KOPT-K1 (cell line): ENCODE measurements around the gene UACA.

Source experiments
- H3K27ac ChIP-seq: fragments of 200-600 bp; sonication (generic); 2 replicates; pipeline ENCODE4 v1.5.1; 2016; ENCODE audit warnings: antibody characterized with exemption, mild to moderate bottlenecking, low read depth, low read length; ENCODE audit not compliant: poor library complexity, severe bottlenecking
- H3K36me3 ChIP-seq: fragments of 200-600 bp; sonication (generic); 2 replicates; pipeline ENCODE4 v1.5.1; 2017; ENCODE audit warnings: antibody characterized with exemption, mild to moderate bottlenecking, low read length, moderate library complexity; ENCODE audit not compliant: insufficient read depth
- H3K9me3 ChIP-seq: fragments of 200-600 bp; sonication (generic); 2 replicates; pipeline ENCODE4 v1.5.1; 2017; ENCODE audit warnings: antibody characterized with exemption, low read length, mild to moderate bottlenecking; ENCODE audit not compliant: insufficient read depth, poor library complexity, severe bottlenecking

UACA gene

DNA sequence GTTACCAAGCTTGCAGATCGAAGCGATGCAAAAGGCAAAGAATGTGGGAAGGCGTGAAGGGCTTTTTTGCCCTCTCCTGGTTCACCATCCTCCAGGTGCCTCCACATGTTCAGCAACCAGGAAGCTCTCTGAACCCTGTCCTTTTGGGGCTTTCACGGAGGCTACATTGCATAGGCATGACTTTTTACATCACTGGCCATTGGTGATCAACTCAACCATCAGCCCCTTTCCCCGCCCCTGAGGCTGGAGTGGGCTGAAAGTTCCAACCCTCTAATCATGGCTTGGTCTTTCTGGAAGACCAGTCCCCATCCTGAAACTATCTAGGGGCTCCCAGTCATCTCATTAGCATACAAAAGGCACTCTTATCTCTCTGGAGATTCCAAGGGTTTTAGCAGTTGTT lies 52.6 kb downstream of the UACA start:
- H3K27ac ChIP-seq, result no peak overlapping the region
- no peaks in the 10 kb centered on the region for H3K9me3 ChIP-seq
- H3K36me3 ChIP-seq, result no peaks in the 10 kb centered on the region

DNA sequence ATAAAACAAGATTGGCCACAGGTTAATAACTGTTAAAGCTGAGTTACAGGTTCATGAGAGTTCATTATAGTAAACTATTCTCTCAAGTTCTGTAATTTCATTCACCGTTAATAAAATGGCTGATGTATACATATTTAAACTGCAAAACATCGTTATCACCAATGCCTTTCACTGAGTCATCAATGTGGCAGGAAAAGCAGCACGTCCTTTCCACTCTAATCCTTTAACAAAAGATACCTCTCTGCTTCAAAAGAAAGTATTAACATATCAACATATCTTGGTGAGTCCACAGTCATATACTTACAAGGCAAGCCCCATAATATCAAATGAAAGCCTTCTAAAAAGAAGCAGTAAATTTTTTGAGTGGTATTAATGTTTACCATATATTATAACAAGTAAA lies 54.5 kb downstream of the UACA start:
- H3K27ac ChIP-seq, result no peak overlapping the region
- no peaks in the 10 kb centered on the region for H3K36me3 ChIP-seq
- no peaks in the 10 kb centered on the region for H3K9me3 ChIP-seq

DNA sequence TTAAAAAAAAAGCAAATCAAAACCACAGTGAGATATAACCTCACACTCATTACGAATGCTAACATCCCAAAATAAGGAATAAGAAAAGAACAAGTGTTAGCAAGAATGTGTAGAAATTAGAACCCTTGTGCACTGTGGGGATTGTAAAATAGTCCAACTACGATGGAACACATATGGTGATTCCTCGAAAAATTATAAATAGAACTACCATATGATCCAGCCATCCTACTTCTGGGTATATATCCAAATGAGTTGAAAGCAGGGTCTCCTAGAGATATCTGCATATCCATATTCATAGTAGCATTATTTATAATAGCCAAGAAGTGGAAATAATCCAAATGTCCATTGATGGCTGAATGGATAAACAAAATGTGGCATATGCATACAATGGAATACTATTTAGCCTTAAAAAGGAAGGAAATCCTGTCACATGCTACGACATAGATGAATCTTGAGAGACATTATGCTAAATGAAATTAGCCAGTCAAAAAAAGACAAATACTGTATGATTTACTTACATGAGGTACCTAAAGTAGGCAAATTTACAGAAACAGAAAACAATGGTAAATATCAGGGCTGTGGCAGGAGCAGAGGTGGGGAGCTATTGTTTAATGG lies 55.6 kb downstream of the UACA start:
- Histone ChIP-seq H3K27ac (no peak overlapping the region), H3K36me3 (no peaks in the 10 kb centered on the region)

DNA sequence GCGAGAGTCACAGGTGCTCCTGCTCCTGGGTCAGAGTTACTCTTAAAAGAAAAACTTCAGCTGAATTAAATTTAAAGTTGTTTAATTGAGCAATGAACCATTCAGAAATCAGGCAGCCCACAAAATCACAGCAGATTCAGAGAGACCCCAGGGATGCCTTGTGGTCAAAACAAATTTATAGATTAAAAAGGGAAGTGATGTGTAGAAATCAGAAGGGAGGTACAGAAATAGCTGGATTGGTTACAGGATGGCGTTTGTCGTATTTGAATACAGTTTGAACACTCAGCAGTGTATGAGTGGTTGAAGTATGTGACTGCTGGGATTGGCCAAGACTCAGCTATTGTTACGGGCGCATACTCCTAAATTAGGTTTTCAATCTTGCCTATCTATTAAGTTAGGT lies 58.6 kb downstream of the UACA start:
- Histone ChIP-seq H3K36me3 (no peaks in the 10 kb centered on the region), H3K9me3 (no peaks in the 10 kb centered on the region), H3K27ac (no peak overlapping the region)

More for the DNA sequence above, 55.6 kb downstream of the UACA start:
- no peaks in the 10 kb centered on the region for H3K9me3 ChIP-seq

DNA sequence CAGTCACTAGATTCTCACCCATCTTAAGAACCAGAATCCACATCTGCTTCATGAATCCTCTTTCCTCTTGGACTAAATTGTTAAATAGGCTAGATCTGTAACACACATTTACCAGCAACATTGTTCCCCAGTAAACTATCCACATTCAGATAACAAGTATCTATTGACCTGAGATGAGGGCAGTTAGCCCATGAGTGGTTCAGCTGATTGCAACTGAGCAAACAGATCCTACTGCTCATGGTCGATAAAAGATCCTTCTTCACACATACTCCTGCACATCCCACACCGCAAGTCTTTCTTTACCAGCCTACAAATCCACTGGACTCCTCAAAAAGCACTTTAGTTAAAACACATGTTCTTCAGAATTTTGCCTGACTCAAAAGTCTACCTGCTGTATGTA lies 59.2 kb downstream of the UACA start:
- Histone ChIP-seq H3K9me3 (no peaks in the 10 kb centered on the region), H3K36me3 (no peaks in the 10 kb centered on the region), H3K27ac (no peak overlapping the region)

DNA sequence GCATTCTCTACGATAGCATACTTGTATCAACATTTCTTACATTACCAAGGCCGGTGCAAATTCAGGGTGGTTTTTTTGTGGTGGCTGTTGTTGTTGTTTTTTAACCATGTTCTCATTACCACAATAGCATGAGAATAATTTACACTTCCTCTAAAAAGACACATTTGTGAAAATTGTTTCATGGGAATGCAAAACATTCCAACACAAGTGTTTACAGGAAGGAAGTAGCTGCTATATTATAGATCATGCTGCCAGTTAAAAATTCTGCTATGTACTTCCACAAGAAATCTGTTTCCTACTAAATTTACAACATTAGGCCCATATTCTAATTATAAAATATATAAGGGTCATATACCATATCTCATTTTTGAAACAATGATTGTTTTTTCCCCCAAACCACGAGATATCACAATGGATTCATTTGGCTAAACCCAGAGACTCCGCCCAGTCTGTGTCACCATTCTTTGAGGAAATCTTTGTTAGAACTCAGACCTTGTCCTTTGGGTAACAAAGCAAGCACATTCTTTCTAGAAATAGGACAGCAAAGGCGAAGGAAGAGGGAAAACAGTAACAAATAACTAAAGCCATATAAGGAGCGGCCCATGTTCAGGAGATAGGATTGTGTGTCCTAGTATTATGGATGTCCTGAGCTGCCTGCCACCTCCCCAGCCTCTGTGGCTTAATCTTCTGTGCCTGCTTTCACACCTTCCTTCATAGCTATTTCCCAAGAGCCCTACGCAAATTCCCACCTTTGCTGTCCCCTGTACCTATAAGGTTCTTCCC lies 60.1 kb downstream of the UACA start:
- Histone ChIP-seq H3K36me3 (no peaks in the 10 kb centered on the region), H3K27ac (no peak overlapping the region), H3K9me3 (no peaks in the 10 kb centered on the region)

DNA sequence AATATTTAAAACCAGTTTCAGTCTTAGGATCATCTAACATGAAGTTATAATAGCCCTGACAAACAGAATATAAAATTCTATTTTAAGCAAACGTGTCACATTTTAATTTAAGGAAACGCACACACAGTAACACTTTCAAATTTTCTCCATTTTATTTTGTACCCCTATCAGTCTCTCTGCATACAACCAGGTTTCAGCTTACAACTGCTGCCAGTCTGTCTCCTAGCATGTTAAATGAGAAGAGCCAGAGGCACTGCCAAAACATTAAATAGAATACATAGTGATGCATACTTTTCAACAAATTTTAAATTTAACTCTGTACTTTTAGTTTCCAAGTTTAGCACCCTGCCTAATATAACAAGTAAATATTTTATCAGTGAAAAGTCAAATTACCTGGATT lies 60.8 kb downstream of the UACA start:
- Histone ChIP-seq H3K36me3 (no peaks in the 10 kb centered on the region), H3K9me3 (no peaks in the 10 kb centered on the region), H3K27ac (no peak overlapping the region)

DNA sequence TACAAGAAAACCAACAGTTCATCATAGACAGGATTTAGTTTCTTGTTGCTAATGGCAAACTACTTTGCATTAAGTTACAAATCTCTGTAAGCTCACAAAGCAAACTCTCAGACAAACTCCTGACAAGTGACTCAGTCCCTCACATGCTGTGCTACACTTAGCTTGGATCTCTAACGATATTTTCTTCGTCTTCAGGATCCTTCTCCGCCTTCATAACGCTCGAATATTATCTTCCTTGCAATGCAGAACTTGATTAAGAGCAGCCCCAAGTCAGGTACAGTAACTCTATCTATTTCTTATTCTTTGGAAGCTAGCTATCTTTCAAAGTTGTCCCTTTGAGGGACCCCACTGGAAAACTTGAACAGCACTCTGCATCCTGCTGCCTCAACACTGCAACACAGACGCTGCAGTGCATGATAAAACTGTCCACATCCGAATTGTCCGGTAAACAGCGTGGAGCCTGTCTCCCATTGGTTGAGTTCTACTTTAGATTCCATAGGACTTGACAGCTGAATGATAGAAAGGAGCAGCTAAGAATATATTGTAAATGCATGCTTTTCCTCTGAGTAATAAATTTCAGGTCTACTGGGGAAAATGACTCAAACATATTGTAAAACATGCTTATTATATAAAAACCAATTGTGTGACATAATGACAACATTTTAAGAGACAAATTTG lies 61.3 kb downstream of the UACA start:
- no peak overlapping the region for H3K27ac ChIP-seq
- no peaks in the 10 kb centered on the region for H3K9me3 ChIP-seq
- no peaks in the 10 kb centered on the region for H3K36me3 ChIP-seq

DNA sequence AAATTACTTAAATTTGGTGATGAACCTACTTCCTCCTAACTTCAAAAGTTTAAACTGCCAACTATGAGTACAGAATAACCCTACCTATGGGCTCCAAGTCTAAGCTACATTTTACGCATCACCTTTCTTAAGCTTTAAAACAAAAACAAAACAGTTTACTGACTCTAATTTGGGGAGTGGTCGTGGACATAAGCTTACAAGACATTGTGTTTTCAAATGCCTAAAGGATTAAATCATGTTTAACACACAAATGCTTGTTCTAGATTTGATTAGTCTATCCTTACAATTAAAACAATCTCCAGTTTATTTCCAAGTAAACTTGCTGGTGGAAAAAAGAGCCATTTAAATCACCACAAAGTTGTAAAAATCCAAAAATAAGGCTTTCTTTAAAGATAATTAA lies 62.2 kb downstream of the UACA start:
- no peak overlapping the region for H3K27ac ChIP-seq

DNA sequence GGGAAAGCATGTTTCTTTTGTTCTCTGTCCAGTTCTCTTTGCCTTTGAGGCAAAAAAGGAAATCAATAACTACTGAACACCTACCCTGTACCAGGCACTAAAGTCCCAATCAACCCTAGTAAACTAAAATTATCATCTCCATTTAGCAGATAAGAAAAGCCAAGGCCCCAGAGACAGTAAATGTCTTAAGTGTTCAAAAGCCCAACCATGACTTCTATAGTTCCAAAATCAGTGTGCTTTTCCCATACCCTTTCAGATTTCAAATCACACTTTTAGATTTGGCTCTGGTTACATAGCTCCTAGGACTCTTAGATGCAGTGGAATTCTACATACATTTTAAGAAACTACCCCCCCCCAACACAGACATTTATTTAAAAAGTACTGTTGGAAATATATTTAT lies 63.5 kb downstream of the UACA start:
- no peaks in the 10 kb centered on the region for H3K9me3 ChIP-seq
- H3K27ac ChIP-seq, result no peak overlapping the region
- H3K36me3 ChIP-seq, result no peaks in the 10 kb centered on the region

More for the DNA sequence above, 62.2 kb downstream of the UACA start:
- H3K9me3 ChIP-seq, result no peaks in the 10 kb centered on the region
- no peaks in the 10 kb centered on the region for H3K36me3 ChIP-seq

DNA sequence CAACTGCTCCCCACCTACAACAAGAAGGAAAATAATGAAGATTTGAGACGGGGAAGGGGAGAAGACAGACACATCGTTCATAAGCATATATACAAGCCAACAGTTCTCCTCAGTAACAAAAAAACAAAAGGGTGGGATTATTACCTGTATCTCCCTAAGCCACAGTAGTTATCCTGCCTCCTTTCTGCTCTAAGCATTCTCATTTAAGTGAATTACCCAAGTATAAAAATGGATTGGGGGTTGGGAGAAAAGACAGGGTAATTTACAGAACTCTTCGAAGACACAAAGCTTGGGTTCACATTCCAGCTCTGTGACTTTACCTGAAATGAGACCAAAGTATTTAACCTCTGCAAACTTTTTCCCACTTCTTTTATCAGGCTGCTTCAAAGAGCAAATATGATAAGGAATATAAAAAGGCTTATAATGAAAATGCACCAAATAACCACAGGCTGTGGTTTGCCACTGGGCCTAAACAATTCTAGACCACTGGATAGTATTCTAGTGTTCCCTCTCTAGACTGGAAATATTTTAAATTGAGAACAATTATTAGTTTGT lies 64.4 kb downstream of the UACA start:
- Histone ChIP-seq H3K36me3 (no peaks in the 10 kb centered on the region), H3K27ac (no peak overlapping the region), H3K9me3 (no peaks in the 10 kb centered on the region)

DNA sequence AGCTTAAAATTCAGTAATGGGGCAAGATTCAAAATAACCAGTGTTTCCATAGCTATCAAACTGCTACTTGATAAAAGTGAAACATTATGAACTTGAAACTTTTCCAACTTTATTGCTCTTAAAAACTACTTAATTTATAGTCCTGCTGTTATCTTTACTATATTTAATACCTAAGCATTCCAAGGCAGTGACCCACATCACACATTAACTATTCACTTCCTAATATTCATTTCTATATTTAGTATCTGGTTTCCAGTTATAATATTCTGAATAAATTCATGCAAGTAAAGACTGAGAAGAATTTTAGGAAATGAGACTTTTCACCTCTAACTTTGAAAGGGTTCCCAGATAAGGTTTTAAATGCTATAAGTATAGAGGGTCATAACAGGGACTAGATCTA lies 64.9 kb downstream of the UACA start:
- Histone ChIP-seq H3K27ac (no peak overlapping the region), H3K36me3 (no peaks in the 10 kb centered on the region)

DNA sequence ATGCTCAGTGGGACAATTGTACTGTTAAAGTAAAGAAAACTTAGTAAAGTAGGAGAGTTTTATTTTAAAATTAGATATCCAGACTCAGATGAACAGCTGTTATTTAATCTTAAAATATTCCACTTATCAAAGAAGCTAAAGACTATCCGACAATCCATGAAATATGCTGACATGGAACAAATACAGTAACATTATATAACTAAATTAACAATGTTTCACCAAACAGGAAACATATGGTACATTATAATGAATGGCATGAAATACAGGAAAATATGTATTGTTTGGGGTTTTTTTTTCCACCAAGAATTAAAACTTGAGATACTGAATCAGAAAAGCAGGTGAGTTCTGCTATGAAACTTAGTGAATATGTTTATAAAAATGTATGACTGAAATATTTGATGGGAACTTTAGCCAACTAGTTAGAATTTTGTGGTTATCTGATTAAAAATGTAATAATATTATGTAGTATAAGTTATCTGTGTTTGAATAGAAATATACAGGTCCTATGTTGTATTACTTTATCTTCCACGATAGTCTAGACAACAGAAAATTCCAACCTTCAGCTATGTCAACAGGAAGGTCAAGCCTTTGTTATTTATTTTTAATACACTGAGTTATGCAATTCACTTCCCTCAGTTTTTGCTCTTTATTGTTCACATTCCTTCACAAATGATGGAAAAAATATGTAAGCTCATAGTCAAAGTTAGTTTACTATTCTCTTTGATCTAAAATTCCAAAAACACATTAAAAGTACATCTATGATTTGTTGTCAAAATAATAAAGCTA lies 72.7 kb downstream of the UACA start:
- Histone ChIP-seq H3K36me3 (no peaks in the 10 kb centered on the region), H3K27ac (no peak overlapping the region), H3K9me3 (no peaks in the 10 kb centered on the region)

More for the DNA sequence above, 64.9 kb downstream of the UACA start:
- no peaks in the 10 kb centered on the region for H3K9me3 ChIP-seq

DNA sequence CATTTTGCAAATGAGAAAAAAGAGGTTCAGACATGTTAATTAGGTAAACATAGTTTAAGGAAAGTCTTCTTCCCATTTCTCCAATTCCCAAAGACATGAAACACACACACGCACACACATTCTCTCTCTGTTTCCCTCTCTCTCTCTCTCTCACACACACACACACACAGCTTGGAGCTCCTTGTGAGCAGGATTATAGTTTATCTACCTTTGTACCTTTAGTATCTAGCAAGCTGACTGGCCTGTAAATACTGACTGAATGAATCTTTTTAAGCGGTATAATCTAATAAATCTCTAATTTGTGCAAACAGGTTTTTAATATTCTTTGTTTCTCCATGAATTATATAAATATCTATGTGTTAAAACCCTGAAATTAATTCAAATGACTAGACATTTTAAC lies 73.3 kb downstream of the UACA start:
- Histone ChIP-seq H3K9me3 (no peaks in the 10 kb centered on the region), H3K27ac (no peak overlapping the region), H3K36me3 (no peaks in the 10 kb centered on the region)

DNA sequence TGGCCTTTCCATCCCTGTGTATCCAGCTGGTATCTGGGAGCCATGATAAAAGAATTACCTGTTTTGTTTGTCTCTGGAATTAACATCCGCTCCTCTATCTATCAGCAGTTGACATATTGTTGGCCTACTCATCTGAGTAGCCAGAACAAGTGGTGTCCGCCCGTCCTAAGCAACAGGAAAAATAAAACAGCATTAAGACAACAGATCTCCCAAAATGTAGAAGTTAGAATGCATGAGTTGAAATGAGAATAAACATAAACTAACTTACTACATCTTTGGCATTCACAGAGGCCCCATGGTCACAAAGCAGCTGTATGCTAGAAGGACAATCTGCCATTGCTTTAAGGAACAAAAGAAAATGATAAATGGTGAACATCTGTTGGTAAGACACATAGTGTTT lies 75.9 kb downstream of the UACA start:
- H3K9me3 ChIP-seq, result no peaks in the 10 kb centered on the region
- H3K36me3 ChIP-seq, result no peaks in the 10 kb centered on the region
- H3K27ac ChIP-seq, result no peak overlapping the region
